T-helper 22 cell (primary cell): Measurements from ENCODE around the gene SHISAL2B.
"Not testable (repeated sequence)": the region's sequence is repeated elsewhere in the genome, so short reads cannot be mapped to it uniquely, and the experiment has no call there.

Source experiments
- DNase-seq: peaks from one replicate; pipeline ENCODE4 v3.0.0-alpha.2; 2020; ENCODE audit warnings: low read depth

The SHISAL2B gene

DNA sequence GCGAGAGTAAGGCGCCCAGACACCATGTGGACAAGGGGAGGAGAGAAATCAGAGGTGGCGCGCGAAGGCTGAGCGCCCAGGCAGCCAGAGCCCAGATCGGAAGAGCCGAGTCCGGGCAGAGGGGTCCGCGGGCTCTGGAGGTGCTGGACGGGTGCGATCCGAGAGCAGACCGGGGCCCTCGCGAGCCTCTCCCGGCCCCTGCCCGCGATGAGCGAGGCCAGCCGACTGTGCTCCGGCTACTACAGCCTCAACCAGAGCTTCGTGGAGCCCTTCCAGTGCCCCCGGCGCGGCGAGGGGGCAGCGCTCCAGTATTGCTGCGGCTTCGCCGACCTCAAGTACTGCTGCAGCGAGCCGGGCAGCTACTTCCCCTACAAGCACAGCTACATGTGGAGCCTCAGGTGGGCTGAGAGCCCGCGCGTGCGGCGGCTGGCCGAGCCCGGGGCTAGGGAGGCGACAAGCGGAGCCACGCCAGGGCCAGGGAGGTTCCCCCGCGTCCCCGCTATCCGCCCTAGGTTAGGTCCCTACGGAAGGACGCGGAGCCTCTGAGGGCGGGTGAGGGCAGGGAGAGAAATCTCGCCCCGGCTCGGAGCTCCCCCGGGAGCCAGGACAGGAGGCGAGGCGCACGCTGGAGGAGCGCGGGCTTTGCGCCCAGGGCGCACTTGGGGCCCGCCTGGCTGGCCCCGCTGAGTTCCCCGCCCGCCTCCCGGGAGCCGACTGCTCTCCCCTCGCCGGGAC, at the start of gene SHISAL2B:
Gene SHISAL2B, plus strand, starts transcription at position 87 of the 735 bp plus-strand sequence. Its CDS starts 121 bp downstream, at position 208.
- no peak for DNase-seq

- no peak for DNase-seq
Measured at GRCh38 chr5:64644831-64645230, 45.5 kb upstream of the SHISAL2B start.

GRCh38 chr5:64646169-64646568, 44.1 kb upstream of the SHISAL2B start:
- DNase-seq: no peak

DNA sequence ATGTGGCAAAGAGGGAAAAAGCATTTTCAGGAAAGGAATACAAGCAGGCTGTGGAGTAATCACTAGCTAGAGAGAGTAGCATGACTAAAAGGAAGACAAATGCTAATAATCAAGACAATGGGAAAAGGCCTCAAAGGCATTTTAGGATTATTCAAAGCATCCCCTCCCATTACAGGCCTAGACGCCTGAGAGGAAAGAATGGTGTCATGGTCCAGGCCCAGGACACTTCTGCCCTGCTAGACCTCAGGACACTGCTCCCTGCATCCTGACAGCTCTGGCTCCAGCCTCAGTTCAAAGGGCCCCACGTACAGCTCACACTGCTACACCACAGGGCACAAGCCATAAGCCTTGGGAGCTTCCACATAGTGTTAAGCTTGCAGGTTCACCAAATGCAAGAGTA, 40.8 kb upstream of the SHISAL2B start:
- DNase-seq: no peak

GRCh38 chr5:64653766-64654560, 36.3 kb upstream of the SHISAL2B start:
- no peak for DNase-seq

GRCh38 chr5:64654561-64654938, 35.8 kb upstream of the SHISAL2B start:
- DNase-seq: no peak

GRCh38 chr5:64655596-64655995, 34.7 kb upstream of the SHISAL2B start:
- DNase-seq: no peak

GRCh38 chr5:64659289-64659688, 31.0 kb upstream of the SHISAL2B start:
- no peak for DNase-seq

DNA sequence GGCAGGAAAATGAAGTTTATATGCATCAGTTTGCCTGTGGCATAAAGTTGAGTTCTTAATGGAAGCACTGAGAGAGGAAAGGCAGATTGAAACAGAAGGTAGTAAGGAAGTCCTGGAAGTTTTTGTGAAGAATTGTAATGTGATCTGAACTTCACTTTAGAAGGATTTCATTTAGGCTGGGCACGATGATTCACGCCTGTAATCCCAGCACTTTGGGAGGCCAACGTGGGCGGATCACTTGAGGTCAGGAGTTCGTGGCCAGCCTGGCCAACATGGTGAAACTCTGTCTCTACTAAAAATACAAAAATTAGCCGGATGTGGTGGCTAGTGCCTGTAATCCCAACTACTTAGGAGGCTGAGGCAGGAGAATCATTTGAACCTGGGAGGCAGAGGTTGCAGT, 27.1 kb upstream of the SHISAL2B start:
- not testable (repeated sequence) for DNase-seq

- no peak for DNase-seq
Measured at GRCh38 chr5:64665243-64665642, 25.1 kb upstream of the SHISAL2B start.

GRCh38 chr5:64666078-64666477, 24.2 kb upstream of the SHISAL2B start:
- DNase-seq: no peak

DNA sequence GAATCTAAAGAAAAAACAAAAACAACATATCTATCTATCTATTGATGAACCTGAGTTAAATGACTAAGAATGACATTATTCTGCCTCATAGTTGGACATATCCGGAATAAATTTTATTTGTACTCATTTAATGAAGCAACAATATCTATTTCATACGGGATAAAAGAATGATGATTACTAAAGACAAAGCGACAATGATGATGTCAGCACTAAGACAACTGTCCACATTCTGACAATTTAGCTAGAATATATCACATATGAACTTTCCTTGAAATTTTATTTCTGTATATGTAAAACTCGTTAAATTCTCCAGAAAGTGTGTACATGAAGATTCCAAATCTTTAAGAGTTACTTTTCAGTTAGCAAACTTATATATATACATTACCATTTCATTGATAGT, 23.2 kb upstream of the SHISAL2B start:
- DNase-seq: no peak

- DNase-seq: no peak
Measured at GRCh38 chr5:64670277-64670676, 20.0 kb upstream of the SHISAL2B start.

GRCh38 chr5:64671678-64672077, 18.6 kb upstream of the SHISAL2B start:
- DNase-seq: no peak

DNA sequence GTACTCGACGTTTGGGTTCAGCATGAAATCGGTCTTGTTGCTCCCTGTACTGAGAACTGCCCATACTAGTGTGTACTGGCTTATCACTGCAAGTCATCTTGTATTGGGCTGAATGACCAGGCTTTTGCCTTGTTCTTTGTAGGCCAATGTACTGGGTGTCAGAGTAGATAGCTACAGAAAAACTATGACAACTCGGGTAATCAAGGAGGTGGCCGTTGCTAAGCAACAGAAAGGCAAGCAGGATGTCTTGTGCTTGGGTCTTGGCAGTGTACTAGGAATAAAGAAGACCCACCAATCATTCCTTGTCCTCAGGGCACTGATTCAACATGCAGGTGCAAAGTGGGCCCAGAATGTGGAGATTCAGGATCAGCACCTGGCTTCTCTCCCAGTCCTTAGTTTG, 11.9 kb upstream of the SHISAL2B start:
- no peak for DNase-seq

- no peak for DNase-seq
Measured at GRCh38 chr5:64680289-64680688, 10.0 kb upstream of the SHISAL2B start.

- DNase-seq: no peak
Measured at GRCh38 chr5:64682608-64683007, 7.7 kb upstream of the SHISAL2B start.

GRCh38 chr5:64685866-64686265, 4.4 kb upstream of the SHISAL2B start:
- DNase-seq: no peak

GRCh38 chr5:64688391-64688790, 1.9 kb upstream of the SHISAL2B start:
- no peak for DNase-seq

DNA sequence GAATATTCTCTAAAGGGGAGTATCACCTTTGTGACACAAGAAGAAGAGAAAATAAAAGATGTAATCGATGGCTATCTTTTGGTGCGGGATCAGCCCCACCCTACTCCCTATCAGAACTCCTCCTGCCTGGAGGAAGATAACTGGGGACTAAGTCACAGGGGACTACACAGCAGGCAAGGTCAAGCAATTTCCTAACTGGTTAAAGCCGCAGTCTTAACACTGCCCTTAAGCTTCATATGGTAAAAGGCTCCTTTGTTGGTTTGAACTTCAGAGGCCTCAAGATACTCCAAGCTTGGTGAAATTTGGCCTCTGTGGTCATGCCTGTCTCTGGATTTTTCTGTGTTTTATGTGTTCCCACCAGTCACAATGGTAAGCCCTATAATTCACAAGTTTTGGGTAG, 1.3 kb upstream of the SHISAL2B start:
- no peak for DNase-seq

GRCh38 chr5:64690104-64690416, 243 bp upstream of the SHISAL2B start:
- DNase-seq: no peak

DNA sequence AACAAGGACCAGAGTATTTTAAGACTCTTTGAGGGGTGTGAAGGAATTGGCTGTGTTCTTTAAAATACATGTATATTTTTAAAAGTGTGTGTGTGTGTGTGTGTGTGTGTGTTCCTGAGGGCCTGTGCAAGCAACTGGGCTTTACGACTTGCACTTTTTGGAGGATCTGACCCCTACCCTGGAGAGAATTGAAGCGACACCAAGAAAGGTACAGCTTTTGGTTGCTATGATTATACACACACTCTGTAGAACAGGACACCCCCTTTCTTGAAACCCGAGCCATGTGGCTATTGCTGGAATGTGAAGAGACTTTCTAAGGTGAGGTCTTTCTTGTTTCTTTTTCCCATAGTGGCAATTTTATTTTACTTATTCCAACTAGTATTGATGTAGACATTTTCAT, 988 bp downstream of the SHISAL2B start:
- DNase-seq: no peak

DNA sequence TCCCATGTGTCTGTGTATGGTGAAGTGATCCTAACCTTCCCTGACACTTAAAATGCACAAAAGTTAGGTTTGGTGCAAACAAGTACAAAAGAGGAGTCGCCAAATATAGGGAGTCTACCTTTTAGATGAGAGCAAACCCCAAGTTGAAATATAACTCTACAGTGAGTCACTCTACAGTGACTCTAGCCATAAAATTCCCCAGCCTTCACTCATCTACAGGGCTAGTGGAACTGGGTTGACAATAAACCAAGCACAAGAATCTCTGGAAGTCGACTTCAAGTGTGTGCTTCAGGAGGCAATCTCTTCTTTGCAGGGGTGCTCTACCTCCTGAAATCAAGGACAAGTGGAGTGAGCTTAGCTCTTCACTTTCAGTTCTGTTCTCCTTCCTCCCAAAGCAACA, 3.3 kb downstream of the SHISAL2B start:
- no peak for DNase-seq

GRCh38 chr5:64696414-64696813, 6.1 kb downstream of the SHISAL2B start:
- not testable (repeated sequence) for DNase-seq
